DMS 273 (cell line): ENCODE results near the gene NFKBIZ.
"Not testable (repeated sequence)": the region's sequence is repeated elsewhere in the genome, so short reads cannot be mapped to it uniquely, and the experiment has no call there.

Experiments used
- DNase-seq: peaks from one replicate; lab custom pipeline; 2025; ENCODE audit not compliant: unreplicated experiment; lab: John Stamatoyannopoulos, UW

The NFKBIZ gene

DNA sequence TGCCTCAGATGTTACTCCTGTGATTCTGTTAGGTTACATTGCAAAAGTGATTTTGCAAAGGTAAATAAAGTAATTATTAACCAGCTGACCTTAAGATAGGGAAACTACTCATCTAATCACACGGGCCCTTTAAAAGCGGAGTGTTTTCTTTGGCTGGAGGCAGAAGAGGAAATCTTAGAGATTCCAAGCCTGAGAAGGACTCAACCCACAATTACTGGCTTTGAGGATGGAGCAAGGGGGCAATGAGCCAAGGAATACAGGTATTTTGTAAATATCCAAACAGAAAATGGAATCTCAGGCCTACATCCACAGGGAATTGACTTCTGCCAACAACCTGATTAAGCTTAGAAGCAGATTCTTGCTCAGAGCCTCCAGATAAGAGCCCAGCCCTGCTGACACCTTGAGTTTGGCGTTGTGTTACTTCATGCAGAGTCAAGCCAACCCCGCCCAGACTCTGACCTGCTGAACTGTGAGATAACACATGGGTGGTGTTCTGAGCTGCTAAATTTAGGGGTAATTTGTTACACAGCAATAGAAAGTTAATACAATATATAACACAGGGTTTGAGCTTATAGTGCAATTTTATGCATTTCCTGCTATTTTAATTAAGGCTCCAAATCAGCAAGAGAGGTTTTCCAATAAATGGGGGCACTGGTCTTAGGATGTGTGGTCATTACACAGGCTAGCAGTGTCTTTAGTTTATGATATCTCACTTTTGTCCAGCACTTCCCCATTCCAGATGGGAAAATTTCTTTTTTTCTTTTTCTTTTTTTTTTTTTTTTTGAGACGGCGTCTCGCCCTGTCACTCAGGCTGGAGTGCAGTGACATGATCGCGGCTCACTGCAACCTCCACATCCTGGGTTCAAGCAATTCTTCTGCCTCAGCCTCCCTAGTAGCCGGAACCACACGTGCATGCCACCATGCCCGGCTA, 19.5 kb downstream of the NFKBIZ start:
- DNase-seq: no peak

GRCh38 chr3:101870138-101870537, 20.8 kb downstream of the NFKBIZ start:
- no peak for DNase-seq

DNA sequence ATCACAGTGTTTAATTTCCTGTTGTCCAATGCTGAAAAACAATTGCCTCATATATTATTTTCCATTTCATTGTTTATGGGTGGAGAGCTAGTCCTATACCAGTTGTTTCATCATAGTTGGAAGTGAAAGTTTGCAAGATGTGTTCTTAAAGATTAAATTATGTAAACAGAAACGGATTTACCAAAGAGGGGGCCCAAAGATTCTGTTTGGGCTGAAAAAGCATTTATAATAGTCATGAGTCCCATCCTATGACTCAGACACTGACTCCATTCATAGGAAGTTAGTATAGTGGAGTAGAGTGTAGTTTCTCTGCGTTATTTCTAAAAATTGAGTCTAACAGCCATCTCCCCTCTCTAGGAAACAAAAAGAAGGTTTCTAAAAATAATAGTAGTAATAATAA, 24.3 kb downstream of the NFKBIZ start:
- DNase-seq: no peak

DNA sequence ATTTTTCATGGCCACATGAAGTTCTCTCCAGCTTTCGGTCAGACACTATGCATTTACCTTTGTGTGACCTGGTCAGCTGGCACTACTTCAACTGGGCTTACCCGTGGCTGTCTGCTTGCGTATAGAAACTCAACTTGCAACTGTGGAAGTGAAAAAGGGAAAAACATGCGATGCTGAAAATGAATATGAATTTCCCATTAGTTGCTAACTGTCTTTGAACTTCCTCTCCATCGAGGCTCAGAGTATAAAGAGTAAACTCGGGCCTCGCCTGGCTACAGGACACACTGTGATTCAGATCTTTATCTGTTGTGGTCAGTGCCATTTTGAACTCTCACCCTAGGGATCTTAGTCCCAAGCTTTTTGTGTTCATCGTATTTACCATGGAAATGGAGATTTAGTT, 26.8 kb downstream of the NFKBIZ start:
- DNase-seq: no peak

DNA sequence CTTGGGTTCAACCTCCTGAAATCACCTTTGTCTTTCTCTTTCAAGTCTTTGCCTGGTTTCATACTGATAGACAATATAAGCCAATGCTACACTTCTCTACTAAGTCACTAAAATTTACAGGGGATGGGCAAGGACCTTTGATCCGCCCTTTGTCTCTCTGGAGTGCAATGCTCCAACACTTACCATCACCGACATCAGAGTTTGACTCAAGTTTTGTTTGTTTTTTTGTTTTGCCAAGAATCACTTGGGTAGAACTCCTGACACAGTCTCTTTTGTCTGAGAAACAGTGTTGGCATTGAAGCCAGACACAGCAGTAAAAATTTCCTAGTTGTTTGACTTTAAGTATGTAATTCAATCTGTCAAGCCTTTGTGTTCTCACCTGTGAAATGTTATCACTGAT, 29.3 kb downstream of the NFKBIZ start:
- no peak for DNase-seq

DNA sequence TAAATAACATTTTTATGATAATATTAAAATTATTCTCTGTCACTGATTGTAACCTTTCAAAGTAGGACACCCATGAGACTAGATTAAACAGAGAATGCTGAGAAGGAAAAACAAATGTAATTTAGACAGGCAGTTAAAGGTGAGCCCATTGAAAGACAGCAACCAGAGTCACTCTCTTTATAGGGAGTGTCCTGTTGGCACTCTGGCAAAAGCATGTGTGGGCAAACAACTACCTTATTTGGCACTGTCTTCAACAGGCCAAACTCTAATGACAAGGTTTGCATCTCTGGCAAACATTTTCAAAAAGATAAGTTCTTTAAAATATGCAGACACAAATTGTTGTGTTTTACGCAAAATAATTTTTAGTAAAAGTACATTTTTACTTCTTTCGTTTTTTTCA, 29.8 kb downstream of the NFKBIZ start:
- no peak for DNase-seq

- no peak for DNase-seq
Measured at GRCh38 chr3:101879623-101880284, 30.4 kb downstream of the NFKBIZ start.

GRCh38 chr3:101884776-101885175, 35.5 kb downstream of the NFKBIZ start:
- no peak for DNase-seq

DNA sequence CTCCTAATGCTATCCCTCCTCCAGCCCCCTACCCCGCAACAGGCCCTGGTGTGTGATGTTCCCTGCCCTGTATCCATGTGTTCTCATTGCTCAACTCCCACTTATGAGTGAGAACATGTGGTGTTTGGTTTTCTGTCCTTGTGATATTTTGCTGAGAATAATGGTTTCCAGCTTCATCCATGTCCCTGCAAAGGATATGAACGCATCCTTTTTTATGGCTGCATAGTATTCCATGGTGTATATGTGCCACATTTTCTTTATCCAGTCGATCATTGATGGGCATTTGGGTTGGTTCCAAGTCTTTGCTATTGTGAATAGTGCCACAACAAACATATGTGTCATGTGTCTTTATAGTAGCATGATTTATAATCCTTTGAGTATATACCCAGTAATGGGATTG, 36.3 kb downstream of the NFKBIZ start:
- not testable (repeated sequence) for DNase-seq

DNA sequence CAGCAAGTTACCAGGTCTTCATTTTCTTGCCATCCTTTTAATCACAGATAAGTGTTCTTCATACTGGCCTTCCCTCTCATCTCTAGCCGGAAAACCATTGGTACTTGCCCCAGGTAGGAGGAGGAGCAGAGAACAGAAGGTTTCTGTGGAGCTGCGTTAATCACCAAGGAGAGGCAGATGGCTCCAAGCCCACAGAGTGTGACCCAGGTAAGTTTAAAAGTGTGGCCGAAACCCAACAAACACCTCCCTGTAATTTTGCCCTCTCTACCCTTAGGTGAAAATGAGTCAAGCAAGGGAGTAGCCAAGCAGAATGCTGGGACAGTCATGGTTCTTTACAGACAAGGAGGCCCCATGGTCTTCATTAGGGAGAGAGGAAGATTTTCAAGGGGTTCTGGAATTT, 37.3 kb downstream of the NFKBIZ start:
- DNase-seq: no peak

- no peak for DNase-seq
Measured at GRCh38 chr3:101888653-101889052, 39.3 kb downstream of the NFKBIZ start.

DNA sequence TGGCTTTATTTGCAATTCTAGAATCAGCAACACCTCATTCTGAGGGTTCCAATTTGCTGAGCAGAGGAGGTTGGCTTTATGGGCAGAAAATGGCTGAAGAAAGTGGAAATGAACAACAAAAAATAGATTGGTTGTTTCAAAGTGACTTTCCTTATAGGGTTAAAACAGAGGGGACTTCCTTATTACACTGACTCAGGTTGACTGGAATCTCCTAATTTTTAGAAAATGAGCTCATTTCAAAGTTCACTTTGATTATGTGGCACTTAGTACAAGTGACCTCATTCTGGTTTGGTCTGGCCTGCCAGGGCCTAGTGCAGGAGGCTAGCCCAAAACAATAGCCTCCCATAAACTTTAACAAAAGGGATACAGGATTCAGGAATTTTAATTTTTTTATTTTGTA, 41.4 kb downstream of the NFKBIZ start:
- no peak for DNase-seq

DNA sequence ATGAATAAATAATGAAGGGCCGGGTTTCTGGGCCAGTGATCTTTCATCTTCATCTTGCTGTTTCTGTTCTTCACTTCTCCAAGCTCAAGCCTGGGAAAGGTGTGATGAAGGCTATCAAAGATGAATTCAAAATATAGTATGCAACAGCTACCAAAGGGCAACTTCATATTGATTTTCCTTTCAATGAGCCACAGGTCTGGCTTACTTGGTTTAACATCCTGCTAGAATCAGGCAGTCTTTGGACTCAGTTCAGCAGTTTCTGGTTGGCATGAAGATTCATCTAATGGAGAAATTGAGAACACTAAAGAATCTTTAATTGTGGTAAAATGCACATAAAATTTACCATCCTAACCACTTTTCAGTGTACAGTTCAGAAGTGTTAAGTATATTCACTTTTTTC, 43.3 kb downstream of the NFKBIZ start:
- no peak for DNase-seq

DNA sequence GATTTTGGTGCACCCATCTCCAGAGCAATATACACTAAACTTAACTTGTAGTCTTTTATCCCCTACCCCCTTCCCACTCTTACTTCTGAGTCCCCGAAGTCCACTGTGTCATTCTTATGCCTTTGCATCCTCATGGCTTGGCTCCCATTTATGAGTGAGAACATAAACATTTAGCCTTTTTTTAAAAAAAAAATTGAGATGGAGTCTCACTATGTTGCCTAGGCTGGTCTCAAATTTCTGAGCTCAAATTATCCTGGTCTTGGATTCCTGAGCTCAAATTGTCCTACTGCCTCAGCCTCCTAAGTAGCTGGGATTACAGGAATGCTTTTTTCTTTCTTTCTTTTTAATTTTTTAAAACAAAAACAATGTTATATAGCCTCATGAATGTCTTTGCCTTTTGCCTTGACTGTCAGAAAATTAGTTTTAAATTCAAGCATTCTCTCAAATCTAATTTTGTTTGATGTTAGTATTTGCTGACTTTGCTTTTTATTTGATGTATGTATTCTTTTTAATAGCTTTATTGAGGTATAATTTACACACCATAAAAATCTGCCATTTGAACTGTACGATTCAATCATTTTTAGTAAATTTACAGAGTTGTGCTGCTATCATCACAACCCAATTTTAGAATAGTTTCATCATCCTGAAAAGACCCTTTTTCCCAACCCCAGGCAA, 46.9 kb downstream of the NFKBIZ start:
- DNase-seq: no peak

DNA sequence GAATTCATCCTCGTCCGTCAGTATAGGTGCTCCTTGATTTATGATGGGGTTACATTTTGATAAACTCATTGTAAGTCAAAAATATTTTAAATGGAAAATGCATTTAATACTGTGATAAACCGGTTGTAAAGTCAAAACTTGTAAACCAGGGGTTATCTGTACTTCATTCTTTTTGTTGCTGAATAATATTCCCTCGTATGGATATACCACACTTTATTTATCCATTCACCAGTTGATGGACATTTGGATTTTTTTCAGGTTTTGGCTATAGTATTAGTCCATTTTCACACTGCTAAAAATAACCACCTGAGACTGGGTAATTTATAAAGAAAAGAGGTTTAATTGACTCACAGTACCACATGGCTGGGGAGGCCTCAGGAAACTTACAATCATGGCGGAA, 47.7 kb downstream of the NFKBIZ start:
- no peak for DNase-seq

- no peak for DNase-seq
Measured at GRCh38 chr3:101898039-101898438, 48.7 kb downstream of the NFKBIZ start.

DNA sequence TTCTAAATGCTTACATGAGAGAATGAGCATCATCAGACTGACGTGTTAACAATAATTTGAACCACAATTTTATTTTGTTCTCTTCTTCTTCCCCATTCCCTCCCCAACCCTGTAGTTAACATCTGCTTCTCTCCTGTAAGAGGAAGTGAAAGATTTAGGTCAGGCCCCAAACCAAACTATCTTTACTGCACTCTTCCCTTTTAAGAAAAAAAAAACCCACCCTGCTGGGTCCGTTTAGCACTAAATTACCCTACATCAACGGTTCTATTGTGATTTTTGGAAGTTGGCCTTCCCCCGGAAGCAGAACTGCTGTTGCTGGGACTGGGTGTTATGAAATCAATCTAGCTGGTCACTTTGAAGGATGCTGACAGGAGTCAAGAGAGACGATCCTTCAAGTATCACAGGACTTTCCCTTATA, 49.4 kb downstream of the NFKBIZ start:
- no peak for DNase-seq

- DNase-seq: no peak
Measured at GRCh38 chr3:101900316-101900715, 51.0 kb downstream of the NFKBIZ start.

DNA sequence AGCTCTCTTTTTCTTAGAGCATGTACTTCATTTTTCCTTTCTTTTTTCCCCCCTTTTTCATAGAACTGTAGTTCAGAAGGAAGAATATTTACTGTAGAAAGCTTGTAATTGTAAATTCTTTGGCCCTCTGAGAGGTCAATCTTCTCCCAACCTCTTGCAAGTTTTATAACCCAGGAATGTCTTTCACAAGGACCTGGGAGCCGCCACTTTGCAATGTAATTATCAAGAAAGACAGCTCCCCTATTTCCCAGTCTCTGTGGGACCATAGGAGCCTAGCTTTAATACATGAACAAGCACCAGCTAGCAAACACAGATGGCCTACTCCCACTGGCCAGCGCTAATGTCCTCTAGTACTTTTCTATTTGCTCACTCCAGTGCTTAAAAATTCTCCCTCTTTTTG, 51.4 kb downstream of the NFKBIZ start:
- no peak for DNase-seq

DNA sequence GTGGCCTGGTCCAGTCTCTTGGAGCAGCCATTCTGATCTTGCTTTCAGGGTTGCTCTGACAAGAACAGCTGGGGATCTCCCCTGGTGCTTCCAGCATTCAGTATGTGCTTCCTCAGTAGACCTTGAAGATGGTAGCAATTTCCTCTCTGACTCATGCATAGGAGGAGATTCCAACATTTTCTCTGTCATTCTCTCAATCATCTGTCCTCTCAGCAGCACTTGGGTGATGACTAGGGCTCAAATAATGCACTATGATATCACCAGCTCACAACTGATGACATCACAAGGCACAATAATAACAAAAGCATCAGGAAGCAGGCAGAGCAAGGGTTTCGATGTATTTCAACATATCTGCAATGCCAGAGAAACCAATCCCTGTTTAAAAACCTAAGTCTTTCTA, 52.7 kb downstream of the NFKBIZ start:
- DNase-seq: no peak

DNA sequence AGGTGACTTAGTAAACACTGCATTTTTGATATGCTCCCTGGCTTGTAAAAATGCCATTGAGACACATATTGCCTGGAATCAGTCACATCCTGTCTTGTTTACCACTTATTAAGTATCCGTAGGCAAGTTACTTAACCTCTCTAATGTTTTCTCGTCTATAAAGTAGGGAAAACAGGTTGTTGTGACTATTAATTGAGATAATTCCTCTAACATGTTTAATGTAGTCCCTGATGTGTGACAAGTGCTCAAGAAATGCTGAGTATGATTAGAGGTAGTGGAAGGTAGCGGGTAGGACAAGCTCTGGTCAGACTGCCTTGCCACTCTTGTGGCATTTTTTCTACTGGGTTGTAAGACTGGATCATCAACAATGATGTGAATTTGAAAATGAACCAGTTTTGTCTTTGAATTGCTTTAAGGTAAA, 54.1 kb downstream of the NFKBIZ start:
- no peak for DNase-seq

DNA sequence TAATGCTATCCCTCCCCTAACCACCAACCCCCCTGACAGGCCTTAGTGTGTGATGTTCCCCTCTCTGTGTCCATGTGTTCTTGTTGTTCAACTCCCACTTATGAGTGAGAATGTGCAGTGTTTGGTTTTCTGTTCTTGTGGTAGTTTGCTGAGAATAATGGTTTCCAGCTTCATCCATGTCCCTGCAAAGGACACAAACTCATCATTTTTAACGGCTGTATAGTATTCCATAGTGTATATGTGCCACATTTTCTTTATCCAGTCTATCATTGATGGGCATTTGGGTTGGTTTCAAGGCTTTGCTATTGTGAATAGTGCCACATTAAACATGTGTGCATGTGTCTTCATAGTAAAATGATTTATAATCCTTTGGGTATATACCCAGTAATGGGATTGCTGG, 56.3 kb downstream of the NFKBIZ start:
- DNase-seq: not testable (repeated sequence)
